Cardiac muscle cell (in vitro differentiated cells and primary cell): ENCODE results near the gene RALGAPB. TPM values are rescaled to one million over a fixed set of nuclear protein-coding genes. Genes with fewer than 3 reads are reported as not detected.
A peak's percentile ranks its signal among the peaks of the same experiment; 100 is the strongest.

Experiments
- DNase-seq, 2 donors: peaks; one replicate each; pipeline versions ENCODE4 v3.0.0 to v3.0.0-alpha.2; 2010 to 2017; ENCODE audit warnings: low read depth in 1 of 2, low spot score in 1 of 2
- H3K27ac ChIP-seq: fragments of 200-600 bp; sonication (generic); 2 replicates; pipeline ENCODE4 v1.5.1; 2016
- H3K27me3 ChIP-seq: fragments of 200-600 bp; sonication (generic); 2 replicates; pipeline ENCODE4 v1.6.0; 2016; ENCODE audit warnings: control low read depth
- H3K36me3 ChIP-seq: fragments of 200-600 bp; sonication (generic); 2 replicates; pipeline ENCODE4 v1.5.1; 2016; ENCODE audit warnings: control low read depth
- H3K4me1 ChIP-seq: fragments of 200-600 bp; sonication (generic); 2 replicates; pipeline ENCODE4 v1.8.1; 2017; ENCODE audit warnings: low read depth, mild to moderate bottlenecking, mixed run types
- H3K4me3 ChIP-seq: fragments of 200-600 bp; sonication (generic); 2 replicates; pipeline ENCODE4 v1.5.1; 2016; ENCODE audit warnings: mild to moderate bottlenecking
- H3K9me3 ChIP-seq: fragments of 200-600 bp; sonication (generic); 2 replicates; pipeline ENCODE4 v1.5.1; 2017; ENCODE audit warnings: low read depth, mild to moderate bottlenecking, control low read depth
- CTCF ChIP-seq: IDR thresholded peaks from 2 replicates; pipeline ENCODE4 v1.5.1; 2012; ENCODE audit warnings: low read depth, mild to moderate bottlenecking, low read length
- polyA plus RNA-seq: library from polyadenylated mRNA; unstranded; fragments of >200 nt; fragmentation: Nextera tagmentation; extraction: Ambion mirVana; gene quantifications from 2 replicates; pipeline ENCODE4 v1.2.1, GENCODE V29; 2016
- total RNA-seq: library from RNA; depleted of rRNA; stranded (reverse); fragments of >200 nt; gene quantifications from 2 replicates; pipeline ENCODE4 v1.2.3, GENCODE V29; 2016

The RALGAPB gene
- total and polyA plus RNA-seq, 2 experiments from 2014 or later = 10.3 to 20.3 TPM

- H3K36me3 ChIP-seq = peaks cover 59% of the 10 kb centered on the region
These were observed 82.8 kb downstream of the RALGAPB start for GRCh38 chr20:38555395-38555794.

GRCh38 chr20:38557174-38557573 is 84.5 kb downstream of the RALGAPB start:
- Histone ChIP-seq H3K4me1 (no peaks in the 10 kb centered on the region), H3K27me3 (no peaks in the 10 kb centered on the region), H3K4me3 (no peak overlapping the region), H3K27ac (no peak overlapping the region), H3K36me3 (peaks cover 55% of the 10 kb centered on the region), H3K9me3 (no peaks in the 10 kb centered on the region)
- no peak for TF ChIP-seq CTCF
- DNase-seq = no peak

More at GRCh38 chr20:38555395-38555794, 82.8 kb downstream of the RALGAPB start:
- H3K27ac ChIP-seq = no peak overlapping the region
- no peaks in the 10 kb centered on the region for H3K9me3 ChIP-seq
- no peaks in the 10 kb centered on the region for H3K27me3 ChIP-seq
- no peak for TF ChIP-seq CTCF
- H3K4me1 ChIP-seq = no peaks in the 10 kb centered on the region
- DNase-seq = no peak
- no peak overlapping the region for H3K4me3 ChIP-seq

GRCh38 chr20:38558596-38559360 is 86.1 kb downstream of the RALGAPB start:
- Histone ChIP-seq H3K36me3 (peaks cover 59% of the 10 kb centered on the region), H3K27ac (no peak overlapping the region), H3K27me3 (no peaks in the 10 kb centered on the region), H3K4me3 (no peak overlapping the region), H3K9me3 (no peaks in the 10 kb centered on the region), H3K4me1 (no peaks in the 10 kb centered on the region)
- peak in 1 of 2 donors; percentile 28 for DNase-seq
- no peak for TF ChIP-seq CTCF

- H3K36me3 ChIP-seq = peaks cover 49% of the 10 kb centered on the region
- no peak overlapping the region for H3K4me3 ChIP-seq
- no peaks in the 10 kb centered on the region for H3K4me1 ChIP-seq
- H3K27me3 ChIP-seq = no peaks in the 10 kb centered on the region
- H3K27ac ChIP-seq = no peak overlapping the region
- no peaks in the 10 kb centered on the region for H3K9me3 ChIP-seq
- no peak for TF ChIP-seq CTCF
- DNase-seq = no peak
These were observed 87.1 kb downstream of the RALGAPB start for GRCh38 chr20:38559764-38560163.

- Histone ChIP-seq H3K9me3 (no peaks in the 10 kb centered on the region), H3K27ac (no peak overlapping the region), H3K27me3 (no peaks in the 10 kb centered on the region), H3K36me3 (peaks cover 26% of the 10 kb centered on the region), H3K4me1 (peaks cover 7% of the 10 kb centered on the region), H3K4me3 (no peak overlapping the region)
- no peak for TF ChIP-seq CTCF
- no peak for DNase-seq
These were observed 91.3 kb downstream of the RALGAPB start for GRCh38 chr20:38563802-38564431.
